Epithelial cell of esophagus (primary cell): ENCODE measurements around the gene KRTAP20-2.

Experiments used
- DNase-seq: peaks from one replicate; pipeline ENCODE4 v3.0.0; 2010; ENCODE audit warnings: low read depth
- H3K4me3 ChIP-seq: 2 replicates; pipeline ENCODE4 v1.5.1; 2011; ENCODE audit warnings: mild to moderate bottlenecking, low read length, control low read depth
- TF ChIP-seq, protein P1 (sequence below): IDR thresholded peaks from 2 replicates; pipeline ENCODE4 v1.5.1; 2011; ENCODE audit warnings: low read depth, mild to moderate bottlenecking, low read length, control low read depth, inconsistent platforms; ENCODE audit not compliant: insufficient read depth; ENCODE audit errors: missing control alignments

KRTAP20-2 gene

DNA sequence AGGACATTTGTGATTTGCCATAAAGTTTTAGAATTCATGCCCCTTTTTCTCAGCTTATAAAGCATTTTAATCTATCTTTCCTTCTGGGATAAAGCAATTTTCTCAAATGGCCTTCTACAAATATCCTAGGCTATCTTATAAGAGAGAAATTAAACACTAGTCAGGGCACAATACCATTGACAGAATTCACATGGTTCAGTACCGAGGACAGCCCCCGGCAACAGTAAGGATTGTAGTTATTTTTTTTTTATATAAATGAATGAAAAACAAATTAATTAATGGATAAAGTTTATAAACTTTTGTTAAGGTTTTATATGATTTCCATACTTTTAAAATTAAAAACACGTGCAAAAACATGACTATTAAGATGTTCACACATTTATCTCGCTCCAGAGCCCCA lies 6.9 kb upstream of the KRTAP20-2 start:
- TF ChIP-seq, protein P1, sequence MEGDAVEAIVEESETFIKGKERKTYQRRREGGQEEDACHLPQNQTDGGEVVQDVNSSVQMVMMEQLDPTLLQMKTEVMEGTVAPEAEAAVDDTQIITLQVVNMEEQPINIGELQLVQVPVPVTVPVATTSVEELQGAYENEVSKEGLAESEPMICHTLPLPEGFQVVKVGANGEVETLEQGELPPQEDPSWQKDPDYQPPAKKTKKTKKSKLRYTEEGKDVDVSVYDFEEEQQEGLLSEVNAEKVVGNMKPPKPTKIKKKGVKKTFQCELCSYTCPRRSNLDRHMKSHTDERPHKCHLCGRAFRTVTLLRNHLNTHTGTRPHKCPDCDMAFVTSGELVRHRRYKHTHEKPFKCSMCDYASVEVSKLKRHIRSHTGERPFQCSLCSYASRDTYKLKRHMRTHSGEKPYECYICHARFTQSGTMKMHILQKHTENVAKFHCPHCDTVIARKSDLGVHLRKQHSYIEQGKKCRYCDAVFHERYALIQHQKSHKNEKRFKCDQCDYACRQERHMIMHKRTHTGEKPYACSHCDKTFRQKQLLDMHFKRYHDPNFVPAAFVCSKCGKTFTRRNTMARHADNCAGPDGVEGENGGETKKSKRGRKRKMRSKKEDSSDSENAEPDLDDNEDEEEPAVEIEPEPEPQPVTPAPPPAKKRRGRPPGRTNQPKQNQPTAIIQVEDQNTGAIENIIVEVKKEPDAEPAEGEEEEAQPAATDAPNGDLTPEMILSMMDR, result no peak
- DNase-seq, result no peak
- no peak overlapping the region for H3K4me3 ChIP-seq

GRCh38 chr21:30629200-30629599 lies 5.8 kb upstream of the KRTAP20-2 start:
- TF ChIP-seq, protein P1, result no peak
- H3K4me3 ChIP-seq, result no peak overlapping the region
- DNase-seq, result no peak

- H3K4me3 ChIP-seq, result no peak overlapping the region
- TF ChIP-seq, protein P1, result no peak
- DNase-seq, result no peak
Observed at GRCh38 chr21:30638686-30639085, 3.7 kb downstream of the KRTAP20-2 start.

DNA sequence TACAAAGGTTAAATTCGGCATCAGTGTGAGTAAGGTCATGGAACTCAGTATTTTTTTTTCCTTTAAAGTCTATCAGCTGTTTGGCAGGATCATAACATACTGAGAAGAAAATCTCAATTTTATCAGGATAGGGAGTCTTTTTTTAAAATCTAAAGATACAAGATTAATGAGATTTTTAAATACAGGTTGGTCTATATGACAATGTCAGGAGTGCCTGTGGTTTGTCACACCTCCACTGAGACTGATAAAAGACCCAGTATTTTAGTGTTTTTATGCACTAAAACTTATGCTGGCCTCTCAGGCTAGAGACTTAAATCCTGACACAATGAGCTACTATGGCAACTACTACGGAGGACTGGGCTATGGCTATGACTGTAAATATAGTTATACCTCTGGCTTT lies 7.6 kb downstream of the KRTAP20-2 start, which contains the start of gene KRTAP20-3:
KRTAP20-3 (plus strand) TSS at position 301 of the 400 bp plus-strand sequence.
- H3K4me3 ChIP-seq, result no peak within 1 kb of the TSS
- TF ChIP-seq, protein P1, result no peak
- DNase-seq, result no peak

DNA sequence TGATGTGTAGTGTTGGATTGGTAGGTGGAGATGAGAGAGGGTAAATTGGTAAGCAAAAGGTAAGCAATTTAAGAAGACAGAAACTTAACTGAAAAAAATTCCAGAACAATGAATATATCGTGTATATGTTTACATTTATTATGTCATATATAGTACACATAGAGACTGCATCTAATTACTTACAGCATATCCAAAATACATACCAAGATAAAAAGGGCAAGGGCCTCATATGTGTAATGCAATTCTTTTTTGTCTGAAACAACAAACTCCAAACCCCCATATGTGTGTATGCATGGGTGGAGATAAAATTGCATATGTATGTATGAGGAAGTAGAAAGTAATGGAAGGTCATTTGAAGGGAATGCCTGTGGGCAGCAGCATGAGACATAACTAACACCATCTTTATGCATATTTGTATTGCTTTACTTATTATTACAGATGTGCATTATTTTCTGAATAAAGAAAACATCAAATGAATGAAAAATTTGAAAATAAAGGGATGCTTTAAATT lies 12.0 kb downstream of the KRTAP20-2 start:
- TF ChIP-seq, protein P1, result no peak
- DNase-seq, result no peak
- H3K4me3 ChIP-seq, result no peak overlapping the region

GRCh38 chr21:30652891-30653290 lies 17.9 kb downstream of the KRTAP20-2 start:
- H3K4me3 ChIP-seq, result no peak overlapping the region
- DNase-seq, result no peak
- TF ChIP-seq, protein P1, result no peak

- TF ChIP-seq, protein P1, result no peak
- DNase-seq, result no peak
- no peak overlapping the region for H3K4me3 ChIP-seq
Observed at GRCh38 chr21:30668776-30669175, 33.8 kb downstream of the KRTAP20-2 start.
